GM21381 (cell line): ENCODE results near the gene ITPRID2.
A peak's percentile ranks its signal among the peaks of the same experiment; 100 is the strongest.

Source experiments
- ATAC-seq: cut with Tn5 transposase; IDR thresholded peaks from one replicate; pipeline ENCODE4 v1.9.1; 2021; ENCODE audit warnings: mild to moderate bottlenecking, moderate library complexity; ENCODE audit not compliant: unreplicated experiment

Gene ITPRID2

GRCh38 chr2:181879295-181879694, 12.2 kb upstream of the ITPRID2 start:
- ATAC-seq: no peak

- ATAC-seq: no peak
Observed at GRCh38 chr2:181882246-181883020, 9.1 kb upstream of the ITPRID2 start.

- no peak for ATAC-seq
Observed at GRCh38 chr2:181884601-181885000, 6.9 kb upstream of the ITPRID2 start.

- ATAC-seq: no peak
Observed at GRCh38 chr2:181885096-181885495, 6.4 kb upstream of the ITPRID2 start.

GRCh38 chr2:181886192-181886591, 5.3 kb upstream of the ITPRID2 start:
- no peak for ATAC-seq

GRCh38 chr2:181887045-181887444, 4.5 kb upstream of the ITPRID2 start:
- ATAC-seq: no peak

GRCh38 chr2:181889776-181890175, 1.8 kb upstream of the ITPRID2 start:
- no peak for ATAC-seq

- no peak for ATAC-seq
Observed at GRCh38 chr2:181890271-181890670, 1.3 kb upstream of the ITPRID2 start.

- ATAC-seq: peak; percentile 48
Observed at GRCh38 chr2:181891966-181892798, 652 bp downstream of the ITPRID2 start.

GRCh38 chr2:181892799-181893435, 1.4 kb downstream of the ITPRID2 start:
- ATAC-seq: no peak

GRCh38 chr2:181894381-181894780, 2.9 kb downstream of the ITPRID2 start:
- ATAC-seq: no peak

- no peak for ATAC-seq
Observed at GRCh38 chr2:181895818-181896217, 4.3 kb downstream of the ITPRID2 start.

GRCh38 chr2:181896286-181896685, 4.8 kb downstream of the ITPRID2 start:
- ATAC-seq: no peak

GRCh38 chr2:181900007-181900651, 8.6 kb downstream of the ITPRID2 start:
- no peak for ATAC-seq

GRCh38 chr2:181902625-181903024, 11.1 kb downstream of the ITPRID2 start:
- no peak for ATAC-seq

- peak; percentile 57 for ATAC-seq
Observed at GRCh38 chr2:181904022-181904632, 12.6 kb downstream of the ITPRID2 start.

- peak; percentile 50 for ATAC-seq
Observed at GRCh38 chr2:181907057-181907456, 15.5 kb downstream of the ITPRID2 start.

- no peak for ATAC-seq
Observed at GRCh38 chr2:181907635-181908034, 16.1 kb downstream of the ITPRID2 start.

- ATAC-seq: no peak
Observed at GRCh38 chr2:181910028-181910831, 18.7 kb downstream of the ITPRID2 start.

- no peak for ATAC-seq
Observed at GRCh38 chr2:181911830-181912229, 20.3 kb downstream of the ITPRID2 start.
